Esophagus squamous epithelium (tissue), 4 donors: ENCODE results near the gene CD302.

Experiments used
- POLR2A ChIP-seq, 4 donors: fragments of 450-650 bp; IDR thresholded peaks; one replicate each; pipeline ENCODE4 v1.6.1; 2017; ENCODE audit warnings: antibody characterized with exemption in 4 of 4, mild to moderate bottlenecking in 4 of 4, moderate library complexity in 3 of 4
- TF ChIP-seq, protein P1 (sequence below), 6 experiments: fragments of 450-650 bp in 4 of 6; fragments of 200-600 bp in 2 of 6; sonication (generic) in 2 of 6; IDR thresholded peaks; one replicate each; pipeline ENCODE4 v1.5.1; 2016 to 2019; ENCODE audit warnings: antibody characterized with exemption in 6 of 6, mild to moderate bottlenecking in 4 of 6, moderate library complexity in 4 of 6

DNA sequence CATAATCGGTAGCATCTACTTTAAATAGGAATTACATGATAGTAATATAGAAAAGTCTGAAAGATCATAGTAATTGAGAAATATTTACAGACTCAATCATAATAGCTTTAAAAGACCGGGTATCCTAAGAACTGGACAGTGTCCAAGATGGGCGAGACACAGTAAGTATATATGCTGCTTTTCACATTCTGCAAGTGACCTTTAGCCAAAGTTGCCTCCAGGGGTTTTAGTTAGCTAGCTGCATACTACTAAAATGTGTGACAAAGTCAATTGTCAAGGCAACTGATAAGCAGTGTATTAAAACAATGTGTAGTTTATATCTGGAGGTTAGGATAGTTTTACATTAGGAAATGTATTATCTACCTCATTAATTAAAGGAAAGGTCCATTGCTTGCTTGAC, 24.6 kb downstream of the CD302 start:
- TF ChIP-seq, protein P1, sequence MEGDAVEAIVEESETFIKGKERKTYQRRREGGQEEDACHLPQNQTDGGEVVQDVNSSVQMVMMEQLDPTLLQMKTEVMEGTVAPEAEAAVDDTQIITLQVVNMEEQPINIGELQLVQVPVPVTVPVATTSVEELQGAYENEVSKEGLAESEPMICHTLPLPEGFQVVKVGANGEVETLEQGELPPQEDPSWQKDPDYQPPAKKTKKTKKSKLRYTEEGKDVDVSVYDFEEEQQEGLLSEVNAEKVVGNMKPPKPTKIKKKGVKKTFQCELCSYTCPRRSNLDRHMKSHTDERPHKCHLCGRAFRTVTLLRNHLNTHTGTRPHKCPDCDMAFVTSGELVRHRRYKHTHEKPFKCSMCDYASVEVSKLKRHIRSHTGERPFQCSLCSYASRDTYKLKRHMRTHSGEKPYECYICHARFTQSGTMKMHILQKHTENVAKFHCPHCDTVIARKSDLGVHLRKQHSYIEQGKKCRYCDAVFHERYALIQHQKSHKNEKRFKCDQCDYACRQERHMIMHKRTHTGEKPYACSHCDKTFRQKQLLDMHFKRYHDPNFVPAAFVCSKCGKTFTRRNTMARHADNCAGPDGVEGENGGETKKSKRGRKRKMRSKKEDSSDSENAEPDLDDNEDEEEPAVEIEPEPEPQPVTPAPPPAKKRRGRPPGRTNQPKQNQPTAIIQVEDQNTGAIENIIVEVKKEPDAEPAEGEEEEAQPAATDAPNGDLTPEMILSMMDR (IDR thresholded peaks at IDR 0.05) = no peak
- TF ChIP-seq POLR2A (IDR thresholded peaks at IDR 0.05) = no peak
